Right lobe of liver (tissue), 6 donors: ENCODE results near the gene APP. TPM values are rescaled to one million over a fixed set of nuclear protein-coding genes. Genes with fewer than 3 reads are reported as not detected.

Source experiments
- ATAC-seq, 4 donors: fragments of 200-7000 bp; cut with Tn5 transposase; one replicate each; pipeline ENCODE4 v1.9.1; 2020; ENCODE audit warnings: mild to moderate bottlenecking in 4 of 4, moderate library complexity in 4 of 4
- DNase-seq, 3 donors: peaks; one replicate each; pipeline ENCODE4 v3.0.0-alpha.2; 2020
- H3K27ac ChIP-seq, 3 donors: fragments of 200-600 bp; one replicate each; pipeline ENCODE4 v1.8.0; 2022
- H3K27me3 ChIP-seq, 2 donors: fragments of 200-600 bp; one replicate each; pipeline ENCODE4 v1.8.0; 2022
- H3K36me3 ChIP-seq, 4 donors: fragments of 200-600 bp; sonication (generic) in 1 of 4; one replicate each; pipeline versions ENCODE4 v1.5.1 to v1.8.0; 2017 to 2022; ENCODE audit warnings: control low read depth in 1 of 4
- H3K4me1 ChIP-seq, 4 donors: fragments of 200-600 bp; sonication (generic) in 1 of 4; one replicate each; pipeline versions ENCODE4 v1.5.1 to v1.8.0; 2017 to 2022; ENCODE audit warnings: control low read depth in 1 of 4
- H3K4me3 ChIP-seq, 3 donors: fragments of 200-600 bp; one replicate each; pipeline ENCODE4 v1.8.0; 2022
- H3K9me3 ChIP-seq, 4 donors: fragments of 200-600 bp; sonication (generic) in 1 of 4; one replicate each; pipeline versions ENCODE4 v1.5.1 to v1.8.0; 2017 to 2022; ENCODE audit warnings: control low read depth in 1 of 4
- CTCF ChIP-seq, 4 donors: fragments of 200-600 bp in 3 of 4; fragments of 450-650 bp in 1 of 4; IDR thresholded peaks; one replicate each; pipeline versions ENCODE4 v1.5.1 to v1.8.0; 2016 to 2022; ENCODE audit warnings: antibody characterized with exemption in 4 of 4, mild to moderate bottlenecking in 2 of 4
- POLR2A ChIP-seq: fragments of 450-650 bp; IDR thresholded peaks from one replicate; pipeline ENCODE4 v1.6.1; 2017; ENCODE audit warnings: antibody characterized with exemption, mild to moderate bottlenecking
- WGBS: methylation state at CpG from one replicate; pipeline ENCODE4 v1.1.6; 2018; ENCODE audit warnings: low coverage, low lambda C conversion rate; ENCODE audit not compliant: insufficient coverage; ENCODE audit errors: missing lambda C conversion rate; 5-methylcytosine and 5-hydroxymethylcytosine counted together
- intact Hi-C, 2 donors: fragments of 100-400 bp; cut with DNase I; formaldehyde crosslinking; loops; one replicate each; pipeline versions ENCODE4 v1.11.2 to v1.14.1; 2022
- total RNA-seq, 6 experiments: library from RNA; depleted of rRNA in 2 of 6; stranded (reverse); fragments of >200 nt in 2 of 6; fragmentation: NEBNext Ultra II Directional in 3 of 6; extraction: Animal tissue kit (Norgen Biotek cat#: 25700) in 3 of 6; gene quantifications; one replicate each; pipeline versions ENCODE4 v1.1.0 to v1.2.4, GENCODE V29; 2016 to 2023
- donor health status: DM: no; HTN: yes; CAD: no.
- donor health status: DM: no; HTN: no; CAD: no.
- donor health status: DM: no; HTN: no; CAD: no.
- donor health status: DM: no; HTN: yes; CAD: no.
- donor health status: DM: no; HTN: yes; CAD: no.

Gene APP
- total RNA-seq, 6 experiments from 2014 or later = 127 to 262 (median 208) TPM

GRCh38 chr21:25888711-25889110 lies 281.9 kb downstream of the APP start:
- intact Hi-C loops = loop anchor here in 1 of 2 donors (10.0 kb wide), 1 partner anchor 286 kb away; the partner anchor contains the start of gene APP
- Histone ChIP-seq H3K4me1 (peaks cover 0 to 22% (median 9%) of the 10 kb centered on the region in 4 donors), H3K9me3 (no peaks in the 10 kb centered on the region), H3K36me3 (peaks cover 0 to 6% (median 0%) of the 10 kb centered on the region in 4 donors), H3K27ac (peak overlapping the region in 1 of 3 donors; percentile 26), H3K4me3 (no peak overlapping the region), H3K27me3 (no peaks in the 10 kb centered on the region)
- ATAC-seq = no peak
- 77% methylated on average over 9 of the region's 9 CpGs for WGBS
- no peak for TF ChIP-seq CTCF (IDR thresholded peaks at IDR 0.05)
- TF ChIP-seq POLR2A = no peak
- DNase-seq = no peak

- H3K27ac ChIP-seq = peak overlapping the region; percentile 2 to 26 (median 19)
- intact Hi-C loops = loop anchor here in 1 of 2 donors (10.0 kb wide), 1 partner anchor 287 kb away; the partner anchor contains the start of gene APP
- peak; percentile 65 to 85 (median 74) for ATAC-seq
These were observed 282.8 kb downstream of the APP start for GRCh38 chr21:25887646-25888306.

GRCh38 chr21:25887166-25887565 lies 283.4 kb downstream of the APP start:
- no peak overlapping the region for H3K4me3 ChIP-seq
- no peaks in the 10 kb centered on the region for H3K9me3 ChIP-seq
- intact Hi-C loops = loop anchor here in 1 of 2 donors (10.0 kb wide), 1 partner anchor 288 kb away; the partner anchor contains the start of gene APP
- H3K36me3 ChIP-seq = peaks cover 0 to 6% (median 0%) of the 10 kb centered on the region in 4 donors
- TF ChIP-seq POLR2A = no peak
- TF ChIP-seq CTCF (IDR thresholded peaks at IDR 0.05) = no peak
- H3K27ac ChIP-seq = no peak overlapping the region
- H3K4me1 ChIP-seq = peaks cover 0 to 24% (median 9%) of the 10 kb centered on the region in 4 donors
- WGBS = 90% methylated on average over 4 of the region's 4 CpGs
- H3K27me3 ChIP-seq = no peaks in the 10 kb centered on the region
- ATAC-seq (no peak), DNase-seq (no peak)

More at GRCh38 chr21:25887646-25888306, 282.8 kb downstream of the APP start:
- Histone ChIP-seq H3K4me1 (peaks cover 0 to 22% (median 9%) of the 10 kb centered on the region in 4 donors), H3K9me3 (no peaks in the 10 kb centered on the region), H3K4me3 (no peak overlapping the region), H3K36me3 (peaks cover 0 to 6% (median 0%) of the 10 kb centered on the region in 4 donors), H3K27me3 (no peaks in the 10 kb centered on the region)
- 69% methylated on average over 9 of the region's 9 CpGs for WGBS
- no peak for DNase-seq
- no peak for TF ChIP-seq CTCF (IDR thresholded peaks at IDR 0.05)
- no peak for TF ChIP-seq POLR2A

- intact Hi-C loops = loop anchor here in 1 of 2 donors (10.0 kb wide), 1 partner anchor 289 kb away; the partner anchor contains the start of gene APP
- TF ChIP-seq POLR2A (no peak), CTCF (IDR thresholded peaks at IDR 0.05) (no peak)
- Histone ChIP-seq H3K27me3 (no peaks in the 10 kb centered on the region), H3K9me3 (no peaks in the 10 kb centered on the region), H3K4me3 (no peak overlapping the region), H3K27ac (peak overlapping the region in 1 of 3 donors; percentile 17), H3K36me3 (peaks cover 0 to 3% (median under 1%) of the 10 kb centered on the region in 4 donors), H3K4me1 (peaks cover 0 to 27% (median 9%) of the 10 kb centered on the region in 4 donors)
- WGBS = 49% methylated on average over 7 of the region's 7 CpGs
- DNase-seq = no peak
- no peak for ATAC-seq
These were observed 284.7 kb downstream of the APP start for GRCh38 chr21:25885880-25886279.
